ENCODE measurements around the gene IL19.

GRCh38 chr1:206886831-206887230, 116.3 kb downstream of the IL19 start:
- TF ChIP-seq, protein P1, sequence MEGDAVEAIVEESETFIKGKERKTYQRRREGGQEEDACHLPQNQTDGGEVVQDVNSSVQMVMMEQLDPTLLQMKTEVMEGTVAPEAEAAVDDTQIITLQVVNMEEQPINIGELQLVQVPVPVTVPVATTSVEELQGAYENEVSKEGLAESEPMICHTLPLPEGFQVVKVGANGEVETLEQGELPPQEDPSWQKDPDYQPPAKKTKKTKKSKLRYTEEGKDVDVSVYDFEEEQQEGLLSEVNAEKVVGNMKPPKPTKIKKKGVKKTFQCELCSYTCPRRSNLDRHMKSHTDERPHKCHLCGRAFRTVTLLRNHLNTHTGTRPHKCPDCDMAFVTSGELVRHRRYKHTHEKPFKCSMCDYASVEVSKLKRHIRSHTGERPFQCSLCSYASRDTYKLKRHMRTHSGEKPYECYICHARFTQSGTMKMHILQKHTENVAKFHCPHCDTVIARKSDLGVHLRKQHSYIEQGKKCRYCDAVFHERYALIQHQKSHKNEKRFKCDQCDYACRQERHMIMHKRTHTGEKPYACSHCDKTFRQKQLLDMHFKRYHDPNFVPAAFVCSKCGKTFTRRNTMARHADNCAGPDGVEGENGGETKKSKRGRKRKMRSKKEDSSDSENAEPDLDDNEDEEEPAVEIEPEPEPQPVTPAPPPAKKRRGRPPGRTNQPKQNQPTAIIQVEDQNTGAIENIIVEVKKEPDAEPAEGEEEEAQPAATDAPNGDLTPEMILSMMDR (IDR thresholded peaks at IDR 0.05; ENCODE audit: low read depth, low read length, missing input control): no peak
- no peak for TF ChIP-seq RXRA (IDR thresholded peaks at IDR 0.05)
- TF ChIP-seq YY1 (IDR thresholded peaks at IDR 0.05): no peak
- TF ChIP-seq RAD21 (IDR thresholded peaks at IDR 0.05): no peak
- no peak for TF ChIP-seq FOXA1 (IDR thresholded peaks at IDR 0.05)

All from liver (tissue), 3 donors.